ENCODE data around the gene SEZ6L2.
A peak's percentile ranks its signal among the peaks of the same experiment; 100 is the strongest.

Gene SEZ6L2

GRCh38 chr16:29881050-29881449, 18.3 kb downstream of the SEZ6L2 start:
- TF ChIP-seq, protein P1, sequence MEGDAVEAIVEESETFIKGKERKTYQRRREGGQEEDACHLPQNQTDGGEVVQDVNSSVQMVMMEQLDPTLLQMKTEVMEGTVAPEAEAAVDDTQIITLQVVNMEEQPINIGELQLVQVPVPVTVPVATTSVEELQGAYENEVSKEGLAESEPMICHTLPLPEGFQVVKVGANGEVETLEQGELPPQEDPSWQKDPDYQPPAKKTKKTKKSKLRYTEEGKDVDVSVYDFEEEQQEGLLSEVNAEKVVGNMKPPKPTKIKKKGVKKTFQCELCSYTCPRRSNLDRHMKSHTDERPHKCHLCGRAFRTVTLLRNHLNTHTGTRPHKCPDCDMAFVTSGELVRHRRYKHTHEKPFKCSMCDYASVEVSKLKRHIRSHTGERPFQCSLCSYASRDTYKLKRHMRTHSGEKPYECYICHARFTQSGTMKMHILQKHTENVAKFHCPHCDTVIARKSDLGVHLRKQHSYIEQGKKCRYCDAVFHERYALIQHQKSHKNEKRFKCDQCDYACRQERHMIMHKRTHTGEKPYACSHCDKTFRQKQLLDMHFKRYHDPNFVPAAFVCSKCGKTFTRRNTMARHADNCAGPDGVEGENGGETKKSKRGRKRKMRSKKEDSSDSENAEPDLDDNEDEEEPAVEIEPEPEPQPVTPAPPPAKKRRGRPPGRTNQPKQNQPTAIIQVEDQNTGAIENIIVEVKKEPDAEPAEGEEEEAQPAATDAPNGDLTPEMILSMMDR (IDR thresholded peaks at IDR 0.05): no peak
- TF ChIP-seq ZFX (IDR thresholded peaks at IDR 0.05; ENCODE audit: borderline replicate concordance): no peak
- H3K27ac ChIP-seq: no peak overlapping the region

GRCh38 chr16:29878172-29878571, 21.2 kb downstream of the SEZ6L2 start:
- no peak for TF ChIP-seq ZFX (IDR thresholded peaks at IDR 0.05; ENCODE audit: borderline replicate concordance)
- TF ChIP-seq, protein P1 (IDR thresholded peaks at IDR 0.05): no peak
- H3K27ac ChIP-seq: peak overlapping the region; percentile 72

- H3K27ac ChIP-seq: peak overlapping the region; percentile 72
- TF ChIP-seq ZFX (IDR thresholded peaks at IDR 0.05; ENCODE audit: borderline replicate concordance): no peak
- TF ChIP-seq, protein P1 (IDR thresholded peaks at IDR 0.05): no peak
Observed at GRCh38 chr16:29877266-29877961, 21.9 kb downstream of the SEZ6L2 start.

DNA sequence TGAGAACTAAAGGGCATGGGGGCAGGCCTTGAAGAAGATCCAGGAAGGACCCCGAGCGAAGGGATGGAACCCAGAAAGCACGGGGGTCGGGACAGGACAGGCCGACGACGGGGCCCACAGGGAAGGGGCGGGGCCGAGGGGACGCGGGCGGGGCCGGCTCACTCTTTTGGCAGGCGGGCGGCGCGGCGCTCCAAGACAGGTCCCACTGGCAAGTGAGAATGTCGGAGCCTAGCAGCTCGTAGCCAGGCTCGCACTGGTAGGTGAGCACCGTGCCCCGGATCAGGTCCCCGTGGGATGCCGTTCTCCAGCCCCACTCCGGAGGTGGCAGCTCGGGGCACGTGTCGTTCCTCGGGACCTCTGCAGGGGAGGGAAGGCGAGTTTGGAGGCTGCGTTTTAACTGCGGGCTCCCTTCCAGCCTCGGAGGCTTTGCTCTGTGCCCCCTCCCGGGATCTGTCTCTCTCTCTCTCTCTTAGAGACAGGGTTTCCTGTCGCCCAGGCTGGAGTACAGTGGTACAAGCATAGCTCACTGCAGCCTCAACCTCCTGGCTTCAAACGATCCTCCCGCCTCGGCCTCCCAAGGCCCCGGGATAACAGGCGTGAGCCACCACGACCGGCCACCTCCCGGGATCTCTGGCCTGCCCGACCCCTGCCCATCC, 22.6 kb downstream of the SEZ6L2 start:
- H3K27ac ChIP-seq: peak overlapping the region; percentile 45
- TF ChIP-seq, protein P1 (IDR thresholded peaks at IDR 0.05): no peak
- no peak for TF ChIP-seq ZFX (IDR thresholded peaks at IDR 0.05; ENCODE audit: borderline replicate concordance)

DNA sequence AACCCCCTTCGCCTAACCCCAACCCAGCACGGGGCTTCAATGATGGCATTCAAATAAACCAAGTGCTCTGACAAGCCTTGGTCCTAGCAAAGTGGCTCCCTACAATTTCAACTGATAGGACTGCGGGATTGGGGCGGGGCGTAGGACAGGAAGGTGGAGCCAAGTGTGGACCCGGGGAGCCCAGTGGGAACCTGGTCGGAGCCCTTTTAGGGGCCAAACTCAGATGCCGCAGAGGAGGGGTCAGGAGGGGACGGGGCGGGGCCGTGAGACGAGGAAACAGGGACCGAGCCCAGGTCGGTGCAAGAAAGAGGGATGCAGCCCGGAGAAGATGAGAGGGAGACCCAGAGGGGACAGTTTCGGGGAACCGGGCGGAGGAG, 23.1 kb downstream of the SEZ6L2 start:
- no peak for TF ChIP-seq ZFX (IDR thresholded peaks at IDR 0.05; ENCODE audit: borderline replicate concordance)
- TF ChIP-seq, protein P1 (IDR thresholded peaks at IDR 0.05): no peak
- no peak overlapping the region for H3K27ac ChIP-seq

- H3K27ac ChIP-seq: no peak overlapping the region
- TF ChIP-seq, protein P1 (IDR thresholded peaks at IDR 0.05): no peak
Observed at GRCh38 chr16:29875206-29875605, 24.1 kb downstream of the SEZ6L2 start.

GRCh38 chr16:29873319-29873718, 26.0 kb downstream of the SEZ6L2 start:
- no peak for TF ChIP-seq ZFX (IDR thresholded peaks at IDR 0.05; ENCODE audit: borderline replicate concordance)
- TF ChIP-seq, protein P1 (IDR thresholded peaks at IDR 0.05): 0 out of 2 replicates have a peak, but pooled peaks have one; percentile 6

More at GRCh38 chr16:29873319-29873718, 26.0 kb downstream of the SEZ6L2 start:
- H3K27ac ChIP-seq: no peak overlapping the region
